Thoracic aorta (tissue), 2 donors: ENCODE measurements around the gene SEC14L2. TPM values are rescaled to one million over a fixed set of nuclear protein-coding genes. Genes with fewer than 3 reads are reported as not detected.
"Not testable (repeated sequence)": the region's sequence is repeated elsewhere in the genome, so short reads cannot be mapped to it uniquely, and the experiment has no call there.

ENCODE experiments used
- ATAC-seq: fragments of 150-250 bp; one replicate; pipeline ENCODE4 v1.8.0; 2017; ENCODE audit warnings: low read depth; ENCODE audit not compliant: insufficient number of reproducible peaks, low FRiP score
- DNase-seq: peaks from one replicate; pipeline ENCODE4 v3.0.0-alpha.2; 2020; ENCODE audit warnings: low spot score
- H3K27ac ChIP-seq, 2 donors: fragments of 200-600 bp; sonication (generic); 1 replicate in 1 of 2; 2 replicates in 1 of 2; pipeline ENCODE4 v1.5.1; 2016; ENCODE audit warnings: mild to moderate bottlenecking in 2 of 2, moderate library complexity in 2 of 2
- H3K27me3 ChIP-seq: fragments of 200-600 bp; sonication (generic); replicated peaks from 2 replicates; pipeline ENCODE4 v1.6.0; 2016; ENCODE audit warnings: mild to moderate bottlenecking; ENCODE audit not compliant: insufficient read depth
- H3K36me3 ChIP-seq: fragments of 200-600 bp; sonication (generic); one replicate; pipeline ENCODE4 v1.5.1; 2016
- H3K4me1 ChIP-seq, 2 donors: fragments of 200-600 bp; sonication (generic); 1 replicate in 1 of 2; 2 replicates in 1 of 2; pipeline versions ENCODE4 v1.5.1 to v1.6.0; 2016; ENCODE audit warnings: low read depth in 2 of 2, mild to moderate bottlenecking in 1 of 2; ENCODE audit not compliant: control insufficient read depth in 1 of 2
- H3K4me3 ChIP-seq: fragments of 200-600 bp; sonication (generic); 2 replicates; pipeline ENCODE4 v1.5.1; 2016; ENCODE audit warnings: mild to moderate bottlenecking
- H3K9me3 ChIP-seq: fragments of 200-600 bp; sonication (generic); 2 replicates; pipeline ENCODE4 v1.5.1; 2016
- CTCF ChIP-seq: fragments of 200-600 bp; sonication (generic); IDR thresholded peaks from one replicate; pipeline ENCODE4 v1.5.1; 2019; ENCODE audit warnings: antibody characterized with exemption
- total RNA-seq, 2 donors: library from RNA; depleted of rRNA; stranded (reverse); fragments of >200 nt; gene quantifications; one replicate each; pipeline versions ENCODE4 v1.1.0 to v1.2.3, GENCODE V29; 2016

SEC14L2 gene
- total RNA-seq, 2 donors from 2014 or later = 6.4 to 18.3 TPM

GRCh38 chr22:30400159-30400558 lies 3.3 kb downstream of the SEC14L2 start:
- no peak for ATAC-seq
- Histone ChIP-seq H3K9me3 (no peaks in the 10 kb centered on the region), H3K27ac (no peak overlapping the region), H3K27me3 (no peaks in the 10 kb centered on the region), H3K4me1 (peaks cover 3 to 26% of the 10 kb centered on the region in 2 donors), H3K4me3 (no peak overlapping the region), H3K36me3 (no peaks in the 10 kb centered on the region)
- DNase-seq = no peak
- TF ChIP-seq CTCF = no peak

DNA sequence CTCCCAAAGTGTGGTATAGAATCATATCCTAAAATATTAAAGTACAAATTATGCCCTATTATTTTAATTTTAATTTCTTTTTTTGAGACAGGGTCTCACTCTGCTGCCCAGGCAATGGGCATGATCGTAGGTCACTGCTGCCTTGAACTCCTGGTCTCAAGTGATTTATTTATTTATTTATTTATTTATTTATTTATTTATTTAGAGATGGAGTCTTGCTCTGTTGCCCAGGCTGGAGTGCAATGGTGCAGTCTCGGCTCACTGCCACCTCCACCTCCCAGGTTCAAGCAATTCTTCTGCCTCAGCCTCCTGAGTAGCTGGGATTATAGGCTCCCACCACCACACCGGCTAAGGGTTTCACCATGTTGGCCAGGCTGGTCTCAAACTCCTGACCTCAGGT lies 4.2 kb downstream of the SEC14L2 start:
- DNase-seq, H3K9me3 ChIP-seq, H3K27ac ChIP-seq, H3K4me3 ChIP-seq, H3K27me3 ChIP-seq, ATAC-seq, H3K36me3 ChIP-seq: not testable (repeated sequence)
- H3K4me1 ChIP-seq = peaks cover 3 to 26% of the 10 kb centered on the region in 2 donors

GRCh38 chr22:30402028-30402765 lies 5.4 kb downstream of the SEC14L2 start:
- H3K9me3 ChIP-seq = no peaks in the 10 kb centered on the region
- no peaks in the 10 kb centered on the region for H3K36me3 ChIP-seq
- ATAC-seq = no peak
- no peak overlapping the region for H3K27ac ChIP-seq
- DNase-seq = no peak
- H3K27me3 ChIP-seq = no peaks in the 10 kb centered on the region
- peaks cover 0 to 19% of the 10 kb centered on the region in 2 donors for H3K4me1 ChIP-seq
- no peak overlapping the region for H3K4me3 ChIP-seq
- no peak for TF ChIP-seq CTCF

- not testable (repeated sequence) for H3K27ac ChIP-seq, DNase-seq, H3K4me3 ChIP-seq, H3K36me3 ChIP-seq, H3K27me3 ChIP-seq, H3K9me3 ChIP-seq, ATAC-seq
- H3K4me1 ChIP-seq = peaks cover 0 to 14% of the 10 kb centered on the region in 2 donors
Observed at GRCh38 chr22:30402766-30403104, 5.9 kb downstream of the SEC14L2 start.

DNA sequence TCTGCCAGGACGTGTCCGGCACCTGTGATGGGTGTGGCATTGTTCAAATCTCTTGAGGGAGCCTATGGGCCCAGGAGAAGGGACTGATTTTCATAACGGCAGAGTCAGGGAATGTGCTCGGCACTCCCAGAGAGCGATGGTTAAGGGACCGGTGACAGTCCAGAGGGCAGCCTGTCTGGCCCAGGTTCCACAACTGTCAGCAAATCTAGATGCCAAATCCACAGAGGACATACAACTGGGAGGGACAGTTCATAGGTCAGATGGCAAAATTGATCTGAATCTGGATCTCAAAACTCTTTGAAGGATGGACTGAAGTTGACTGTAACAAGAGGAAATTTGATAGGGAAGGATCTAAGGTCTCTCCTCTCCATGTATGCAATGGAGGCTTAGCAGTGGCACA lies 7.5 kb downstream of the SEC14L2 start:
- no peak for ATAC-seq

GRCh38 chr22:30405731-30406130 lies 8.9 kb downstream of the SEC14L2 start:
- H3K36me3 ChIP-seq = peaks cover 13% of the 10 kb centered on the region
- no peak overlapping the region for H3K27ac ChIP-seq
- H3K4me1 ChIP-seq = no peaks in the 10 kb centered on the region
- DNase-seq = no peak
- TF ChIP-seq CTCF = no peak
- ATAC-seq = no peak
- no peak overlapping the region for H3K4me3 ChIP-seq
- H3K9me3 ChIP-seq = no peaks in the 10 kb centered on the region
- no peaks in the 10 kb centered on the region for H3K27me3 ChIP-seq

More for the DNA sequence above, 7.5 kb downstream of the SEC14L2 start:
- Histone ChIP-seq H3K9me3 (no peaks in the 10 kb centered on the region), H3K4me3 (no peak overlapping the region), H3K4me1 (no peaks in the 10 kb centered on the region), H3K27me3 (no peaks in the 10 kb centered on the region), H3K36me3 (peaks cover 7% of the 10 kb centered on the region), H3K27ac (no peak overlapping the region)
- no peak for TF ChIP-seq CTCF
- no peak for DNase-seq
